WI38 (cell line): ENCODE measurements around the gene FAM200A.

Experiments used
- H3K4me3 ChIP-seq: 2 replicates; pipeline ENCODE4 v1.5.1; 2011; ENCODE audit warnings: low read depth, mild to moderate bottlenecking, control low read depth, low read length
- CTCF ChIP-seq: IDR thresholded peaks from 2 replicates; pipeline ENCODE4 v1.5.1; 2012; ENCODE audit warnings: low read depth, mild to moderate bottlenecking, control low read depth, low read length

FAM200A gene

GRCh38 chr7:99543081-99543671 is 8.7 kb downstream of the FAM200A start:
- TF ChIP-seq CTCF, result no peak
- H3K4me3 ChIP-seq, result no peak overlapping the region

GRCh38 chr7:99541212-99541611 is 10.7 kb downstream of the FAM200A start:
- TF ChIP-seq CTCF, result no peak
- no peak overlapping the region for H3K4me3 ChIP-seq

- no peak for TF ChIP-seq CTCF
- H3K4me3 ChIP-seq, result no peak overlapping the region
These were observed 11.4 kb downstream of the FAM200A start for GRCh38 chr7:99540542-99540941.

GRCh38 chr7:99539213-99539811 is 12.6 kb downstream of the FAM200A start:
- H3K4me3 ChIP-seq, result no peak overlapping the region
- no peak for TF ChIP-seq CTCF

GRCh38 chr7:99535667-99536066 is 16.2 kb downstream of the FAM200A start:
- TF ChIP-seq CTCF, result no peak
- no peak overlapping the region for H3K4me3 ChIP-seq

- TF ChIP-seq CTCF, result no peak
- H3K4me3 ChIP-seq, result no peak overlapping the region
These were observed 20.6 kb downstream of the FAM200A start for GRCh38 chr7:99531354-99531765.

- H3K4me3 ChIP-seq, result no peak overlapping the region
- TF ChIP-seq CTCF, result no peak
These were observed 26.0 kb downstream of the FAM200A start for GRCh38 chr7:99525713-99526440.
